NCI-H2196 treated with DMSO at 0.1 percent for 48 hours (cell line): ENCODE data around the gene AKR1C3.
"Not testable (repeated sequence)": the region's sequence is repeated elsewhere in the genome, so short reads cannot be mapped to it uniquely, and the experiment has no call there.

ENCODE experiments used
- DNase-seq: peaks from one replicate; lab custom pipeline; 2025; ENCODE audit not compliant: unreplicated experiment; lab: John Stamatoyannopoulos, UW

The AKR1C3 gene

DNA sequence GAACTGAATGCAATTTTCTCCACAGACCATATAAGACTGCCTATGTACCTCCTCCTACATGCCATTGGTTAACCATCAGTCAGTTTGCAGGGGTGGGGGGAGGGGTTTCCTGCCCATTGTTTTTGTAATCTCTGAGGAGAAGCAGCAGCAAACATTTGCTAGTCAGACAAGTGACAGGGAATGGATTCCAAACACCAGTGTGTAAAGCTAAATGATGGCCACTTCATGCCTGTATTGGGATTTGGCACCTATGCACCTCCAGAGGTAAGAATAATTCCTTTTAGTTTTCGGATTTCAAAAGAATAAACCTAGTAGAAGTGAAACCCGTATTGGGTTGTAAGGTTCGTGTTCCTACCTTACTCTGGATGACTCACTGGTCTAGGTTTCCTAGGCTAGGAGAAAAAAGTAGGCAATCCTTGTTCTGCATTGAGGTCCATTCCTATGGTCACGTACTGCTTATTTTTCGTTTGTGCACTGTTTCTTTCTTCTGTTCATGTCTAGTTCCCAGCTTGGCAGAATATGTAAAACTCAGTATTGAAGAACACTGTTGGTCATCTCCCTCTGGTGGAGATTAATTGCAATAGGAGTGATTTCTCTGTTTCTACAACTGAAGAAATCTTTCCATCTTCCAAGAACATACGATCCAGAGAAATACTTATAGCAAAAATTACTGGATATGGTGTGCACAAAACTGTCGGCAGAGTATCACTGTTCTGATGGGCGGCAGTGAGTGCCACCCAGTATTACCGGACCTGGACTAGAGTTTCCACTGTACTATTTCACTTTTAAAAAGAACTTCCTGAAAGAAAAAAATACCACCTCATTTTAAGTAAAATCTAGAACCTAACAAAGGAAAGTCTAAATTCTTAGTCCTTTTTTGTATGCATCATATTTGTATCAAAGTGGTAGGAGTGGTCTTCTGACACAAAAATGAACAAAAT is at the start of gene AKR1C3:
Gene AKR1C3, plus strand, starts transcription at position 150 of the 941 bp plus-strand sequence. Its CDS starts 31 bp downstream, at position 181.
- DNase-seq, result no peak

DNA sequence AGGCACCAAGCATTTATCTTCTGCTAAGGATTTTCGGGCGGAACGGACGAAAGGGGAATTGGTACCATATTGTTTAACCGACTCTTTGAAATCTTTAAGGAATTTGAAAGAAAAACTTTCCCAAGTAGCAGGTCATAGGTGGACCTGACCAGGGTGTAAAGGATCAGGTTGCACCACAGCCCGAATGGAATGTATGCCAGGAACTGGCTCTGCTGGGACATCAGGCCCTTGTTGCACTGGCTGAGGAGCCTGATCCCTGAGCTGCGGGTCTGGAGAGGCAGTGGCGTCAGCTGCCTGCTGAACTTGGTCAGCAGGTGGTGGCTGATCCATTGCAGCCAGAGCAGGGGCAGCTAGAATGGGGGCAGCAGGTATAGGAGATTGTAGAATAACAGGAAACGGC is 49.1 kb upstream of the AKR1C3 start:
- no peak for DNase-seq

DNA sequence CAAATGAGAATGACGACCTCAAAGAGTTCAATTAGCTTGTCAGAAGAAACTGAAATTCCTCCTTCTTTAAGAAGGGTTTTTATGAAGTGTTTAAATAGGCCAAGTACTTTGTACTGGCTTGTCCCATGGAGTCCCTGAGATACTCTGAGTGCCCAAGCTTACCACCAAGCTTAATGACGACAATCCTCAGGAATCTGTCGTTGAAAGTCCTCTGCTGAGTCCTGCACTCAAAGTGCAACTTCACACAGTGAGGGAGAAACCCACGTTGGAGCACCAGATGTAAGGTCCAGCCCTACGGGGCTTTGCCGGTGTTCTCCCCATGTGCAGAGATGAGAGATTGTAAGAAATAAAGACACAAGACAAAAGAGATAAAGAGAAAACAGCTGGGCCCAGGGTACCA is 47.8 kb upstream of the AKR1C3 start:
- DNase-seq, result no peak

DNA sequence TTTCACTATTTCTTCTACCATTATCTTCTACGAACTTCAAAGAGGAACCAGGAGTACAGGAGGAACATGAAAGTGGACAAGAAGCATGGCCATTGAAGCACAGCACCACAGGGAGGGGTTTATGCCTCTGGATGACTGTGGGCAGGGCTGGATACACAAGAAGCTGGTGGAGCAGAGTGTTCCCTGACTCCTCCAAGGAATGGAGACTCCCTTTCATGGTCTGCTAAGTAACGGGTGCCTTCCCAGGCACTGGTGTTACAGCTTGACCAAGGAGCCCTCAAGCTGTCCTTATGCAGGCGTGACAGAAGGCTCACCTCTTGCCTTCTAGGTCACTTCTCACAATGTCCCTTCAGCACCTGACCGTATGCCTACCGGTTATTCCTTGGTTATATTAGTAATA is 47.2 kb upstream of the AKR1C3 start:
- not testable (repeated sequence) for DNase-seq

DNA sequence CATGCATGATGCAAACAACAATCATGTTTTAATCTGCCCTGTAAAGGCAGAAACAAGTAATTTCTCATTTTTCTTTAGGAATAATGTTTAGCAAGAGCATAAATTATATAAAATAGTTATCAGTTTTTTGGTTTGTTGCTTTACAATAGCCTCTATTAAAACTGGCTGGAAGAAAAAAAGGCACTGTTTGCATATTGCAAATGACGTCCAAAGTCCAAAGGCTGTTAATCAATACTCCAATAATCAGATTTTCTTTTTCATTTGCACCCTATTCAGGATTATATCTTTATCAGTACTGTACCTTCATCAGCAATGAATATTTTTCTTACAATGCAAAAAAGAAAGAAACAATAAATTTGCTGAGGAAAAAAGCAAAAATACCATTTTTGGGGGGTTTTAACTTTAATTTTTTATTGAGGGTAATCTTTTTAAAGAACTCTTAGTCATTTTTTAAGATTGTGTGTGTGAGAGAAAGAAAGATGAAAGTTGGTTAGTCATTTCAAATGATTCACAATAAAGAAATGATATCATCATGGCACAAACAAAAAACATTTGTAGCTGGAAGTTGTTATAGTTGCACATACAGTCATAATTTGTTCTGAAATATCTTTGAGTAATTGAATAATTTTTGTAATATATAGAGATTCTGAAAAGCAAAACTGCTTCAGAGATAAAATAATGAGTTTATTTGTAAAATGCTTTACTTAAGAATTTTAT is 46.1 kb upstream of the AKR1C3 start:
- DNase-seq, result no peak

DNA sequence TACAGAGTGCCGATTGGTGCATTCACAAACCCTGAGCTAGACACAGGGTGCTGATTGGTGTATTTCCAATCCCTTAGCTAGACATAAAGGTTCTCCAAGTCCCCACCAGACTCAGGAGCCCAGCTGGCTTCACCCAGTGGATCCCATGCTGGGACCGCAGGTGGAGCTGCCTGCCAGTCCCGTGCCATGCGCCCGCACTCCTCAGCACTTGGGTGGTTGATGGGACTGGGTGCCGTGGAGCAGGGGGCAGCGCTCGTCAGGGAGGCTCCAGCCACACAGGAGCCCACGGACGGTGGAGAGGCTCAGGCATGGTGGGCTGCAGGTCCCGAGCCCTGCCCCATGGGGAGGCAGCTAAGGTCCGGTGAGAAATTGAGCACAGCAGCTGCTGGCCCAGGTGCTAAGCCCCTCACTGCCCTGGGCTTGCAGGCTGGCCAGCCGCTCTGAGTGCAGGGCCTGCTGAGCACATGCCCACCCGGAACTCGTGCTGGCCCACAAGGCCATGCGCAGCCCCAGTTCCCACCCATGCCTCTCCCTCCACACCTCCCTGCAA is 41.2 kb upstream of the AKR1C3 start:
- DNase-seq, result not testable (repeated sequence)

DNA sequence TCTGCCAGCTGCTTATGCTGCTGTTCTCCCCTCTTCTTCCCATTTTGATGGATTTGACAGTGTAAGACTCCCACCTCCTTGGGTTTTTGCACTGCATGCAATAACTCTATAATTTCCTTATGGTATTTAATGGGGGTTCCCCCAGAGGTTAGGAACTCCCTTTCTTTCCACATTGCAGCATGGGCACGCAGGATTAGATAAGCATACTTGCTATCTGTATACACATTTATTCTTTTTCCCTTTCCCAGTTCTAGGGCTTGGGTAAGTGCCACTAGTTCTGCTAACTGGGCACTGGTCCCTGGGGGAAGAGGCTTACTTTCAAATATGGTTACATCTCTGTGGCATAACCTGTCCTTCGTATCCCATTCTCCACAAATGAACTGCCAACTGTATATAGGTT is 39.4 kb upstream of the AKR1C3 start:
- DNase-seq, result not testable (repeated sequence)

DNA sequence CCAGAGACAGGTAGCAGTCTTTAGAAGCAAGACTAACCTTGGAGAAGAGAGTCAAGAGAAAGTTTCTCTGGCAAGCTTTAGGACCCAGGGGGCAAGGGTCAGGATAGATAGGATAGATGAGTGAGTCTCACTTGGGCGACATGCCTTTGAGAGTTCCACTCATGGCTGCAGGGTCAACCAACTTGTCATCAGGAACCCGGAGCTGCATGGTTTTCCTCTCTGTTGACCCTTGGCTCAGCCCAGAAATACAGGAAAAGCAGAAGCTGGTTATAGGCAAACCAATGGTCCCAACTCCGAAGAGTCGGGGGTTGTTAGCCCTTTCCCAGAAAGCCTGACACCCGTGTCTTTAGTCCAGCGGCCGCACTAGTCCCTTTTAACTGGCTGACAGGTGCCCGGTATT is 34.9 kb upstream of the AKR1C3 start:
- DNase-seq, result not testable (repeated sequence)

DNA sequence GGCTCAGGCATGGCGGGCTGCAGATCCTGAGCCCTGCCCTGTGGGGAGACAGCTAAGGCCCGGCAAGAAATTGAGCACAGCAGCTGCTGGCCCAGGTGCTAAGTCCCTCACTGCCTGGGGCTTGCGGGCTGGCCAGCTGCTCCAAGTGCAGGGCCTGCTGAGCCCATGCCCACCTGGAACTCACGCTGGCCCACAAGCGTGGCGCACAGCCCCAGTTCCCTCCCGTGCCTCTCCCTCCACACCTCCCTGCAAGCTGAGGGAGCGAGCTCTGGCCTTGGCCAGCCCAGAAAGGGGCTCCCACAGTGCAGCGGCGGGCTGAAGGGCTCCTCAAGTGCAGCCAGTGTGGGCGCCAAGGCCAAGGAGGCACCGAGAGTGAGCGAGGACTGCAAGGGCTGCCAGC is 33.4 kb upstream of the AKR1C3 start:
- DNase-seq, result not testable (repeated sequence)

DNA sequence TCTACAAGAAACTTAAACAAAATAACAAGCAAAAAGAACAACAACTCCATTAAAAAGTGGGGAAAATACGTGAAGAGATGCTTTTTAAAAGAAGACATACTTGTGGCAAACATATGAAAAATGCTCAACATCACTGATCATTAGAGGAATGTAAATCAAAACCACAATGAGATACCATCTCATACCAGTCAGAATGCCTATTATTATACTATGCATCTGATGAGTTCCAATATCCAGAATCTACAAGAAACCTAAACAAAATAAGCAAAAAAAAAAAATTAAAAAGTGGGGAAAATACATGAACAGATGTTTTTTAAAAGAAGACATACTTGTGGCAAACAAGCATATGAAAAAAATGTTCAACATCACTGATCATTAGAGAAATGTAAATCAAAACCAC is 29.6 kb upstream of the AKR1C3 start:
- DNase-seq, result no peak

DNA sequence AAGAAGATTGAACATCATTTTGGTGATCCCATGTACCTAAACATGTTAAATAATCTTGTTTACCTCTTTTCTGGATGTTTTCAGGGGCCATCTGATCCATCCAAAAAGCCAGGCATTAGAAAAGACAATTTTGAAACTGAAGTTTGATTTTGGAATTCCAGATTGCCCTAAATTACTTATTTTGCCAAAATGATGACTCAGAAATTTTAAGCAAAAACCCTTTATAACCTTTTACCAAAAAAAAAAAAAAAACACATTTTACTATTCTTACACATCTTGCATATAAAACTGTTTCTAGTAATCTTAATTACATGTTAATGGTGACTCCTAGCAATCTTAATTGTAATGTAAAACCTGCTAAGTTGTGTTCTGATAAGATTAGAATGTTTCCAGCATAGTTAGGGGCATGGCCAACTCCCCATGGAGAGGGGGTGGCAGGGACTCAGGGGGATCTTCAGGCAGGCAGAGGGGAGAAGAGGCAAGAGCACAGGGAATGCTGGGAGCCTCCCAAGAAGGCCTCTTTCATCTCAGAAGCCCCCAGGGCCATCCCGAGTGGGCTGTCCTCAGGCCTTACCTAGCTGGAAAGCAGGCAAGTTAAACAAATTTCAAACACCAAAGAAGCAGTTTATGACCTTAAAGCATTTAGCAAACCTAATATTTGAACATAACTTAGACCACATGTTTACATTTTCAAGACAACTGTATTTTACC is 25.8 kb upstream of the AKR1C3 start:
- DNase-seq, result no peak

DNA sequence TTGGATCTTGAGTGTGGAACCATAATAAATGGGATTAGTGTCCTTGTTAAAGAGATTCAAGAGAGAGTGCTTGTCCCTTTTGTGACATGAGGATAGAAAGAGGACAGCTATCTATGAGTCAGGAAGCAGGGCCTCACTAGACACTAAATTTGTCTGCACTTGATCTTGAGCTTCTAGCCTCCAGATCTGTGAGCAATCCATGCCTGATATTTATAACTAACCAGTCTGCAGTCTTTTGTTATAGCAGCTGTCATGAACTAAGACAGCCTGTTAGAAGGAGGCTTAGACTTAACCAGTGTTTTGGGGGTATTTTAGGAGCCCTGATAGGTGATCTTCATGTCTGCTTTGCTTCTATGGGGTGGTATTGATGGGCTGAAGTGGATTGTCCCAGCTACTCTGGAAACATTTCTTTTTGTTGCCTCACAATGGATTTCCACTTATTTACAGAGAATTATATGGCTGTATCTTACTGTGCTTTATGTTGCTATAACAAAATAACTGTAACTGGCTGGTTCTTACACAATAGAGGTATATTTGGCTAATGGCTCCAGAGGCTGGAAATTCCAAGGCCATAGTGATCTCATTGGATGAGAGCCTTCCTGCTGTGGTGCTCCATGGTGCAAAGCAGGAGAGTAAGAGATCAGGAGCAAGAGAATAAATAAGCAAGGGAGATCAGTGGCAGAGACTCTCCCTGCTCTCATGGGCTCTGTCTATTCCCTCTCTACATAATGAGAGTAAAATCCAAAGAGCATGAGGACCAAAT is 23.4 kb upstream of the AKR1C3 start:
- DNase-seq, result no peak

DNA sequence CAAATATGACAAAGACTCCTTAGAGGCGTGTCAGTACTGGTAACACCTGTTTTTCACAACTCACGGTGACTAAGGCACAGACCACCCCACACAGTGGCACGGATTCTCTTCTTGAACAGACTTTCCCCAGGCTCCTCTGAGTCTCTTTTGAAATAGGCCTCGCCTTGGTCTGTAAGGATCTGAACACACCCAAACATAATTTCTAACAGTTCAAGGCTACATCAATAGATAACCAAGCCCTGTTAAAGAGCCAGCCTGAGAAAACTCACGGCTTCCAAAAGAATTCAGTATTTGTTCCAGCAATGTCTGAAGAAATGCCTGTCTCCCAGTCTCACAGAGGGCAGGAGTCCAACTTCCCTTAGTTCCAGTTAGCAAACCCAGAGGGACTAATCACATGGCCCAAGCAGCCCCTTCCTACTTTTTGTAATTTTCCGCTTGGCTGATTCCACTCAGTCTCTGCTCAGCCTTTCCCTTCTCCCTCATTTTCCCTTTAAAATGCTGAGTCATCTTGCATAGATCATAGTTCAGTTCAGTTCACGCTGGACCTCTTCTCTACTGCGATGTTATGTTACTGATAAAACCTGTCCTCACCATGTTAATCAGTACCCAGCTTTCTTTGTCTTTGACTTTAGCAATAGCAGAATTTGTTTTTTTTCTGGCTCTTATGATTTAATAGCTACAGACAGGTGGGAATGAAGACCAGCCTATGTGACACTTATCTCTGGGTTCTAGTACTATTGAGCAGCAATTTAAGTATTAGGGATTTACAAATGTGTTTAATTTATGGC is 22.6 kb upstream of the AKR1C3 start:
- DNase-seq, result no peak

DNA sequence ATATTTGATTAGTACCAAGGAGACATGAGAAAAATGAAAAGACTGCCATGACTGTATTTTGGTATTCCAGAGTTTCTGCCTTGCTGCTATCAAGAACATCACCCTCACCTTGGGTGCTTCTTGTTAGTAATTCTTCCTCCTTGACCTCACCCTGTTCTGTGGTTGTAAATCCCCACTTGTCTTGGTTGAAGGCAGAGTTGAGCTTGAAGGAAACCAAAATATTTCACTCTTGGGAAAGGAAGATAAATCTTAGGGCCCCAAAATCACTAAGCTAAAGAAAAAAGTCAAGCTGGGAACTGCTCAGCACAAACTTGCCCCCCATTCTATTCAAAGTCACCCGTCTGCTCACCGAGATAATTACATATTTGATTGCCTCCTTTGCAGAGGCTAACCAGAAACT is 20.6 kb upstream of the AKR1C3 start:
- DNase-seq, result no peak

DNA sequence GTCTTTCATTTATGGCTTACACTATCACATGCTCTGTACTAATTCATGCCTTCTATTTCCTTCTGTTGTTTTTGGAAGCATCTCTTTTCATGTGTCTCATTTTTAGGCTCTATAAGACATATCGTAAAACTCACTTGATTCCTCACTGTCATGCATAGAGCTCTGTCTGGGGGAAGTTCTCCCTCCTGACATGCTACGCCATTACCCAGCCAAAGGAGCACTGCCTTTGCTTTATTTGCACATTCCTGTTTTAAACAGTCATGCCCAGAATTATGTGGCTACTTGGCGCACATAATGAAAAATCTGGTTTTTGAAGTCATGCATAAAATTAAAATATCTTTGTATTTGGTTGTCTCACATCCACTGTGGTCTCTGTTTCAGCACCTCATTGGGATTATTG is 17.6 kb upstream of the AKR1C3 start:
- no peak for DNase-seq

DNA sequence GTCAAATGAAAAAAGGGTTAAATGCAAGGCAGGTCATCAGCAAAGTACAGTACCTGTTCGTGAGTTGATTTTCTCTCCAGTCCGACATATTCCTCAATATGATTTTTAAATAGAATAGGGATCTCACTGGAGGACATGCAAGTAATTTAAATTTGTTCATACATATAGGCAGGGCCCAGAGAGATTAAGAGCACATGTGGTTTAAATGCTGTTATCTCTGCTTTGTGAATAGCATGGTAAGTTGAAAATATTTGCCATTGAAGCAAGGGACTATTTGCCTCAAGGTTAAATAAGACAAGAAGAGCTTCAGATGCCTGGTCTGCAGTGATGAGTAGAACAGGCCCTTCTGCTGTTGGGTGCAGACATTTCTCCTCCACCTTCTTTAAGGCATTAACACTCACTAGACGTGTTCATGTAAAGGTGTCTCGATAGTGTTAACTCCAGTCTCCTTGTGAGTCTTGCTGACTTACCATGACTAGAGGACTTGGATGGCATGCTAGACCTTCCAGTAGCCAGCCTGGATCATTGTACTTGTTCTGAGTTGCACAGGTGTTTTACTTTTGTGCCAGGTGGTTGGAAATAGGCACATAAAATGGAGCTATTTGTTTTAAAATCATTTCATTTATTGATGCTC is 15.6 kb upstream of the AKR1C3 start:
- DNase-seq, result no peak

DNA sequence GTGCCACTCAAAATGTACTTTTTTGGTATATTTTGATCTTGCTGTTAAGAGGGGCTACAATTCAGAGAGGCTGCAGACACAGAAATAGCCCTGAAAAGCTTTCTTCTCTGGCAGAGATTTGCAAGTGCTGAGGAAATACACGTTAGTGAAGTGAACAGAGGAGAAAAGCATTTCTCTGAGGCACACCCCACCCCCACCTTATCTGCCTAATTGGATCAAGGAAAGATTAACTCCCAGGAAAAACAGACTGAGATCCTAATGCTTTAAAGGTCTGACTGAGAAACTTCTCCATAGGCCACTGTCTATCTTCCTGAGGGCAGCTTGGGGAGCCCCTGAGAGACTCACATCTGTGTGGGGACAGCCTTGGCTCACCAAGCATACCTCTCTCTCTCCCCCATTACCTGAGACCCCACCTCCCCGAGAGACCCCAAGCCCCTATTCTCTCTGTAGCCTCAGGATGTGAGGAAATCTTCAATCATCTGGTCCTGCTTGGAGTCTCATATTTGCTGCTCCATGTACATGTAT is 14.8 kb upstream of the AKR1C3 start:
- no peak for DNase-seq

DNA sequence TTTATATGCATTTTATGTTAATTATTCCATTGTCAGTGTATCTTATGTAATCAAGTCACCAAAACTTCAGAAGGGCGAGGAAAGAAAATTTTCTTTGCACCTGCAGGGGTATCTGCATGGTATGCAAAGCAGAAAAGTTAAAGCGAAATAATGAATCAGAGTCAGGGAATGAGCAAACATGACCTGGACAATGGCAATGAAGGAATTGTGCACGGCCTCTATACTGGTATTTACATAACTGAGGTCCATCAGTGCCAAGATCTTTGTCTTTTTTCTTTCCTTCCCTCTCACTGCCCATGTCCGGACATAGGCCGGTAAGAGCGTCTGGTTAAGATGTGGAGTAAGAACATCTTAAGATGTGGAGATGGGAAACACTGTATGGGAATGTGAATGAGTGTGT is 14.4 kb upstream of the AKR1C3 start:
- DNase-seq, result no peak

DNA sequence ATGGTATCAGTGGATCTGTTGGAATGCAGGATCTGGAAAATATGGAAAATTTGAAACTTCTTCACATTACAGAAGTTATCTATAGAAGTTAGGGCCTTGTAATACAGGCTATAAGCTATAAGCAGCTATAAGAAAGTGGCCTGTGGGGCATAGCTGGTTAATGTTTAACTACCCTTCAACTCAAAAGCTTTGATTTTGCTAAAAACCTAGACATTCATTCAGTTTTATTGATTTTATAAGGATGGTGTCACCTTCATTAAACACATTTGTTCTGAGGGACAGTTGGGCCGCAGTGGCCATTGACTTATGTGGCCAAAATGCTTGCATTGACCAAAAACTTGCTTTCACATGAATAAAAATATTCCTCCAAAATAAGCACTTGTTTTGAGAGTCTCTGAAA is 13.1 kb upstream of the AKR1C3 start:
- no peak for DNase-seq
